ENCODE measurements around the gene OLA1. TPM values are rescaled to one million over a fixed set of nuclear protein-coding genes. Genes with fewer than 3 reads are reported as not detected.

The OLA1 gene
- total and polyA plus RNA-seq, 9 of the 15 experiments (the other 6 are each of a cell fraction or from before 2014, with no cell fraction given) = 208 to 353 (median 225) TPM

DNA sequence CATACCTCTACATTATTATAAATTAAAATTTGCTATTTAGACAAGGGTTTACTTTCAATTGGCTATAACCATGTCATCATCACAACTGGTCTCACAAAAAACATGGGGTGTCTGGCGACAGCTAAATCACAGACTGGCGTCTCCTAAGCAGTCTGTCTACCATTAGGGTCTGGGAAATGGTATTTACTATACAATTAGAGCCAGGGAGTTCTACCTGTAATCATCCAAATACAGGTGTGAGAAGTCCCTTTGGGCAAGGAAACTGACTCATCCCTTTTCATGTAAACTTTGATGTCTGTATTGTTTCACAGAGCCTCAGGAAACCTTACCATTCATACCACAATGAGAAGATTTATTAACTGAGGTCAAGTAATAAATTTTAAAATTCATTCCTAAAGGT lies 126.7 kb downstream of the OLA1 start:
- in situ Hi-C loops (cut with MboI) (no loop called here), intact Hi-C loops (cut with micrococcal nuclease) (no loop called here)
- ATAC-seq = no peak
- Histone ChIP-seq H2AFZ (ENCODE audit: low read depth, low read length) (no peak overlapping the region), H3K36me3 (ENCODE audit: control insufficient read depth, insufficient read depth, low read length) (peaks cover 27% of the 10 kb centered on the region; the same call in 1 of the 3 replicates), H3K27me3 (ENCODE audit: control insufficient read depth in 2 of 2, insufficient read depth in 2 of 2, low read length in 2 of 2) (no peaks in the 10 kb centered on the region), H3K4me2 (ENCODE audit: insufficient read depth, low read length) (no peak overlapping the region), H3K79me2 (ENCODE audit: control insufficient read depth, insufficient read depth, low read length) (no peaks in the 10 kb centered on the region), H3K9me3 (replicated peaks; ENCODE audit: control insufficient read depth, insufficient read depth, low read depth, low read length) (no peaks in the 10 kb centered on the region), H3K9me1 (ENCODE audit: control insufficient read depth, insufficient read depth, low read length) (no peaks in the 10 kb centered on the region), H4K20me1 (replicated peaks; ENCODE audit: control insufficient read depth, insufficient read depth, low read length) (no peaks in the 10 kb centered on the region), H3K9ac (ENCODE audit: insufficient read depth in 1 of 2, low read depth in 2 of 2, low read length in 2 of 2) (no peak overlapping the region), H3K4me1 (replicated peaks in 1 of 2; ENCODE audit: control insufficient read depth in 2 of 2, insufficient read depth in 2 of 2, low read length in 2 of 2) (no peaks in the 10 kb centered on the region), H3K27ac (ENCODE audit: extremely low read depth, low read depth, low read length) (no peak overlapping the region), H3K4me3 (no peak overlapping the region)
- FAIRE-seq = no peak
- ChIA-PET CTCF (ENCODE audit: low intra/inter-chr PET ratio) (no interaction called here), POLR2A (interaction anchor here (1.1 kb wide), 1 partner anchor 43 kb away, joined by 3 read pairs; no protein-coding TSS in a partner anchor)
- no peak for DNase-seq (ENCODE audit: extremely low read depth in 1 of 4, low spot score in 3 of 4)
- BruUV-seq (replicated peaks) = no TSS peak
- WGBS (ENCODE audit: insufficient coverage, low coverage, missing lambda C conversion rate) = 89% methylated on average over 2 of the region's 2 CpGs
- TF ChIP-seq, protein P1, sequence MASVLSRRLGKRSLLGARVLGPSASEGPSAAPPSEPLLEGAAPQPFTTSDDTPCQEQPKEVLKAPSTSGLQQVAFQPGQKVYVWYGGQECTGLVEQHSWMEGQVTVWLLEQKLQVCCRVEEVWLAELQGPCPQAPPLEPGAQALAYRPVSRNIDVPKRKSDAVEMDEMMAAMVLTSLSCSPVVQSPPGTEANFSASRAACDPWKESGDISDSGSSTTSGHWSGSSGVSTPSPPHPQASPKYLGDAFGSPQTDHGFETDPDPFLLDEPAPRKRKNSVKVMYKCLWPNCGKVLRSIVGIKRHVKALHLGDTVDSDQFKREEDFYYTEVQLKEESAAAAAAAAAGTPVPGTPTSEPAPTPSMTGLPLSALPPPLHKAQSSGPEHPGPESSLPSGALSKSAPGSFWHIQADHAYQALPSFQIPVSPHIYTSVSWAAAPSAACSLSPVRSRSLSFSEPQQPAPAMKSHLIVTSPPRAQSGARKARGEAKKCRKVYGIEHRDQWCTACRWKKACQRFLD (CRISPR knock-in tag; IDR thresholded peaks at IDR 0.05) = no peak
- no peak for TF ChIP-seq IRF9 (tag; IDR thresholded peaks at IDR 0.05)
- TF ChIP-seq YBX1 (IDR thresholded peaks at IDR 0.05) = no peak
- TF ChIP-seq NCOA6 (IDR thresholded peaks at IDR 0.05) = no peak
- no peak for TF ChIP-seq ZNF589 (CRISPR knock-in tag; IDR thresholded peaks at IDR 0.05; ENCODE audit: low read depth)
- TF ChIP-seq ZNF830 (CRISPR knock-in tag; IDR thresholded peaks at IDR 0.05) = no peak
- no peak for TF ChIP-seq HMG20A (CRISPR knock-in tag; conservative IDR thresholded peaks at IDR 0.05)
- no peak for TF ChIP-seq NR2C2 (CRISPR knock-in tag; IDR thresholded peaks at IDR 0.05)
- no peak for TF ChIP-seq NR2C2 (tag; IDR thresholded peaks at IDR 0.05)
- TF ChIP-seq NFATC3 (IDR thresholded peaks at IDR 0.05) = no peak
- TF ChIP-seq ZNF699 (CRISPR knock-in tag; IDR thresholded peaks at IDR 0.05; ENCODE audit: insufficient replicate concordance) = no peak

Data from K562 (cell line).